AML-193 (cell line): ENCODE results near the gene CES3.
"Not testable (repeated sequence)": the region's sequence is repeated elsewhere in the genome, so short reads cannot be mapped to it uniquely, and the experiment has no call there.

Experiments used
- DNase-seq, 2 experiments: peaks; one replicate each; lab custom pipeline; 2025; lab: John Stamatoyannopoulos, UW

The CES3 gene

GRCh38 chr16:66970775-66971720, 10.0 kb downstream of the CES3 start:
- DNase-seq = no peak

GRCh38 chr16:66972983-66973382, 11.9 kb downstream of the CES3 start:
- no peak for DNase-seq

- DNase-seq = no peak
These were observed 12.7 kb downstream of the CES3 start for GRCh38 chr16:66973716-66974115.

GRCh38 chr16:66974156-66974931, 13.3 kb downstream of the CES3 start:
- DNase-seq = not testable (repeated sequence)

- not testable (repeated sequence) for DNase-seq
These were observed 13.8 kb downstream of the CES3 start for GRCh38 chr16:66974932-66975246.

GRCh38 chr16:66975302-66975893, 14.3 kb downstream of the CES3 start:
- DNase-seq = no peak

GRCh38 chr16:66976746-66977145, 15.7 kb downstream of the CES3 start:
- no peak for DNase-seq

- DNase-seq = peak; percentile 68 to 77
These were observed 16.5 kb downstream of the CES3 start for GRCh38 chr16:66977341-66978113.

GRCh38 chr16:66979011-66979717, 18.1 kb downstream of the CES3 start:
- no peak for DNase-seq

GRCh38 chr16:66983033-66983432, 22.0 kb downstream of the CES3 start:
- no peak for DNase-seq

- no peak for DNase-seq
These were observed 23.8 kb downstream of the CES3 start for GRCh38 chr16:66984892-66985311.

GRCh38 chr16:66986559-66986958, 25.5 kb downstream of the CES3 start:
- no peak for DNase-seq

- DNase-seq = no peak
These were observed 27.2 kb downstream of the CES3 start, which contains the start of gene CES4A for GRCh38 chr16:66988197-66988788. Gene CES4A, plus strand, starts transcription at chr16:66988589. Its CDS starts 184 bp downstream, at chr16:66988773.

GRCh38 chr16:66991545-66992077, 30.5 kb downstream of the CES3 start:
- DNase-seq = no peak

- not testable (repeated sequence) for DNase-seq
These were observed 32.5 kb downstream of the CES3 start for GRCh38 chr16:66993558-66993957.

- DNase-seq = no peak
These were observed 35.4 kb downstream of the CES3 start for GRCh38 chr16:66996324-66996982.

- DNase-seq = no peak
These were observed 35.9 kb downstream of the CES3 start for GRCh38 chr16:66996983-66997358.

GRCh38 chr16:67000384-67001351, 39.6 kb downstream of the CES3 start:
- no peak for DNase-seq

- no peak for DNase-seq
These were observed 40.7 kb downstream of the CES3 start for GRCh38 chr16:67001726-67002125.
